HL-60 (cell line): Measurements from ENCODE around the gene TTC31.
A peak's percentile ranks its signal among the peaks of the same experiment; 100 is the strongest.
"Not testable (repeated sequence)": the region's sequence is repeated elsewhere in the genome, so short reads cannot be mapped to it uniquely, and the experiment has no call there.

Experiments used
- DNase-seq, 2 experiments: peaks; one replicate each; pipeline ENCODE4 v3.0.0-alpha.2; 2010 to 2020; ENCODE audit warnings: low read depth in 1 of 2, low spot score in 1 of 2
- H3K27ac ChIP-seq: fragments of 250-450 bp; sonication (Bioruptor Pico); replicated peaks from 2 replicates; pipeline ENCODE4 v1.5.1; 2020; ENCODE audit warnings: mild to moderate bottlenecking, moderate library complexity
- H3K27me3 ChIP-seq: fragments of 250-450 bp; sonication (Bioruptor Pico); 2 replicates; pipeline ENCODE4 v1.5.1; 2021; ENCODE audit warnings: mild to moderate bottlenecking, moderate library complexity; ENCODE audit not compliant: insufficient read depth, poor library complexity, severe bottlenecking
- H3K4me3 ChIP-seq: replicated peaks from 2 replicates; pipeline ENCODE4 v1.5.1; 2011; ENCODE audit warnings: mild to moderate bottlenecking, control low read depth, low read length; ENCODE audit not compliant: insufficient read depth
- CTCF ChIP-seq: IDR thresholded peaks from one replicate; pipeline ENCODE4 v1.5.1; 2011; ENCODE audit warnings: low read length, control low read depth, inconsistent platforms; ENCODE audit not compliant: insufficient read depth
- GABPA ChIP-seq: IDR thresholded peaks from 2 replicates; pipeline ENCODE4 v1.6.1; 2012; ENCODE audit warnings: low read depth
- POLR2AphosphoS5 ChIP-seq: IDR thresholded peaks from 2 replicates; pipeline ENCODE4 v1.6.1; 2012; ENCODE audit warnings: low read depth
- REST ChIP-seq: IDR thresholded peaks from 2 replicates; pipeline ENCODE4 v1.6.1; 2012; ENCODE audit warnings: low read depth; ENCODE audit not compliant: insufficient replicate concordance
- SPI1 ChIP-seq: IDR thresholded peaks from 2 replicates; pipeline ENCODE4 v1.6.1; 2012; ENCODE audit warnings: low read depth, mild to moderate bottlenecking, borderline replicate concordance

TTC31 gene

GRCh38 chr2:74461187-74462053, 21.5 kb upstream of the TTC31 start:
- H3K27ac ChIP-seq, result no peak overlapping the region
- H3K4me3 ChIP-seq, result no peak overlapping the region
- no peaks in the 10 kb centered on the region for H3K27me3 ChIP-seq
- DNase-seq, result no peak
- no peak for TF ChIP-seq GABPA
- no peak; the same call in 1 of the 2 replicates for TF ChIP-seq POLR2AphosphoS5
- TF ChIP-seq REST, result no peak
- TF ChIP-seq SPI1, result no peak
- no peak for TF ChIP-seq CTCF

- no peak for DNase-seq
- H3K27me3 ChIP-seq, result no peaks in the 10 kb centered on the region
- no peak overlapping the region for H3K4me3 ChIP-seq
- H3K27ac ChIP-seq, result no peak overlapping the region
- TF ChIP-seq POLR2AphosphoS5 (no peak), GABPA (no peak)
Measured at GRCh38 chr2:74462054-74462785, 20.7 kb upstream of the TTC31 start.

GRCh38 chr2:74462786-74463105, 20.1 kb upstream of the TTC31 start:
- TF ChIP-seq CTCF (no peak), SPI1 (no peak), REST (no peak), GABPA (no peak), POLR2AphosphoS5 (no peak)
- H3K27ac ChIP-seq, result no peak overlapping the region

GRCh38 chr2:74464406-74464805, 18.5 kb upstream of the TTC31 start:
- peak overlapping the region; percentile 78 for H3K27ac ChIP-seq
- TF ChIP-seq GABPA, result no peak
- no peak for TF ChIP-seq SPI1
- no peak for TF ChIP-seq REST
- no peak for TF ChIP-seq CTCF
- no peak for TF ChIP-seq POLR2AphosphoS5

More at GRCh38 chr2:74462786-74463105, 20.1 kb upstream of the TTC31 start:
- H3K4me3 ChIP-seq, result no peak overlapping the region
- H3K27me3 ChIP-seq, result no peaks in the 10 kb centered on the region
- no peak for DNase-seq

GRCh38 chr2:74470742-74471141, 12.1 kb upstream of the TTC31 start:
- DNase-seq, H3K4me3 ChIP-seq, H3K27ac ChIP-seq, H3K27me3 ChIP-seq: not testable (repeated sequence)

More at GRCh38 chr2:74464406-74464805, 18.5 kb upstream of the TTC31 start:
- Histone ChIP-seq H3K4me3 (peak overlapping the region; percentile 84), H3K27me3 (no peaks in the 10 kb centered on the region)
- no peak for DNase-seq
